Lung (tissue), 12 donors: ENCODE data around the gene GOLGA6C. TPM values are rescaled to one million over a fixed set of nuclear protein-coding genes. Genes with fewer than 3 reads are reported as not detected.

Experiments
- ATAC-seq: fragments of 200-7000 bp; cut with Tn5 transposase; one replicate; pipeline ENCODE4 v1.9.1; 2020; ENCODE audit warnings: moderate number of reproducible peaks; ENCODE audit not compliant: insufficient read depth, low FRiP score
- DNase-seq, 3 donors: peaks; one replicate each; pipeline ENCODE4 v3.0.0-alpha.2; 2013 to 2017
- H3K27ac ChIP-seq, 2 donors: one replicate each; pipeline ENCODE4 v1.5.1; 2013; ENCODE audit warnings: mild to moderate bottlenecking in 2 of 2, moderate library complexity in 2 of 2, control low read depth in 1 of 2, inconsistent platforms in 1 of 2, low read depth in 1 of 2, low read length in 1 of 2
- H3K27me3 ChIP-seq, 3 donors: one replicate each; pipeline ENCODE4 v1.5.1; 2013; ENCODE audit warnings: low read length in 2 of 3; ENCODE audit not compliant: control insufficient read depth in 3 of 3, insufficient read depth in 3 of 3
- H3K36me3 ChIP-seq, 4 donors: one replicate each; pipeline ENCODE4 v1.5.1; 2013; ENCODE audit warnings: low read length in 4 of 4, mild to moderate bottlenecking in 1 of 4, moderate library complexity in 1 of 4; ENCODE audit not compliant: control insufficient read depth in 4 of 4, insufficient read depth in 4 of 4
- H3K4me1 ChIP-seq, 5 donors: one replicate each; pipeline ENCODE4 v1.5.1; 2013; ENCODE audit warnings: low read length in 5 of 5, mild to moderate bottlenecking in 2 of 5, moderate library complexity in 1 of 5; ENCODE audit not compliant: control insufficient read depth in 5 of 5, insufficient read depth in 5 of 5
- H3K4me3 ChIP-seq: one replicate; pipeline ENCODE4 v1.5.1; 2013; ENCODE audit warnings: mild to moderate bottlenecking, control low read depth, moderate library complexity
- H3K9ac ChIP-seq, 2 donors: one replicate each; pipeline ENCODE4 v1.5.1; 2013; ENCODE audit warnings: low read length in 2 of 2, control low read depth in 1 of 2; ENCODE audit not compliant: insufficient read depth in 1 of 2
- H3K9me3 ChIP-seq, 4 donors: one replicate each; pipeline ENCODE4 v1.5.1; 2013; ENCODE audit warnings: low read length in 3 of 4, mild to moderate bottlenecking in 1 of 4, moderate library complexity in 1 of 4; ENCODE audit not compliant: control insufficient read depth in 4 of 4, insufficient read depth in 3 of 4
- WGBS, 2 donors: extraction: QIAGEN DNeasy Blood & Tissue Kit; methylation state at CpG; one replicate each; pipeline ENCODE4 v1.1.7; 2013; 5-methylcytosine and 5-hydroxymethylcytosine counted together
- polyA plus RNA-seq, 2 donors: library from polyadenylated mRNA; stranded (reverse); fragments of 200-250 nt; gene quantifications; one replicate each; pipeline ENCODE4 v1.2.1, GENCODE V29; 2013
- total RNA-seq, 2 donors: library from RNA; depleted of rRNA in 1 of 2; stranded (reverse); fragments of >200 nt in 1 of 2; gene quantifications; one replicate each; pipeline ENCODE4 v1.2.1, GENCODE V29; 2014 to 2021
- TF ChIP-seq, protein P1 (sequence below): IDR thresholded peaks from 2 replicates; pipeline ENCODE4 v1.5.1; 2012; ENCODE audit warnings: mild to moderate bottlenecking; ENCODE audit errors: control extremely low read depth, extremely low read depth
- donor health status: control.
- donor health status: control.
- donor health status: Bipolar disorder and iron deficiency.
- donor health status: healthy.
- donor health status: DM: yes; HTN: yes; CAD: no.

The GOLGA6C gene
- total and polyA plus RNA-seq, 4 donors = 0.01 TPM; not detected in 3

DNA sequence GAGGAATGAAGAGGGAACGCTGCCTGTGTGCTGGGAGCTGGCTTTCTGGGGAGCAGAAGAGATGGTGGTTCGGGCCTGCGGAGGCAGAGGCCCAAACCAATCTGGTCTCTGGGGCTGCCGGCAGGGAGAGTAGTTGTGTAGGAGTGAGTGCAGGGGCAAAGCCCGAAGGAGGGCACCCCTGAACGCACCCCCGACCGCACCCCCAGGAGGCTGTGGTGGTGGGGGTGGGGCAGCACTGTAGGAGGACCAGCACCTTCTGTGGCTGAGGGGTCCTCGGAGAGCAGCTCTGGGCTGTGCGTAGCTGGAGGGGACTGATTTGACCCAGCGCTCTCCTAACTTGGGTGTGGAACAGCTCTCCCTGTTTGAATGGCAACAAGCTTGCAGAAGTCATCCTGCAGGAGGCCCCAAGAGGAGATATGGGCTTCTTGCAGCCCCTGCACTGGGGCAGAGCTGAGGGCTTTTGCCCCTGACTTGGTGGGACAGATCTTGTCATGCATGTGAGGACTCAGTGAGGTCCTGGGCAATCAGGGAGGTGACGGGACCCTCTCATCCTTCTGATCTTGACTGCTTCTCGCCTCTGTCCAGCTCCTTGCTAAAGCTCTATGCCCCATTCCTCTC, 30.4 kb upstream of the GOLGA6C start:
- TF ChIP-seq, protein P1, sequence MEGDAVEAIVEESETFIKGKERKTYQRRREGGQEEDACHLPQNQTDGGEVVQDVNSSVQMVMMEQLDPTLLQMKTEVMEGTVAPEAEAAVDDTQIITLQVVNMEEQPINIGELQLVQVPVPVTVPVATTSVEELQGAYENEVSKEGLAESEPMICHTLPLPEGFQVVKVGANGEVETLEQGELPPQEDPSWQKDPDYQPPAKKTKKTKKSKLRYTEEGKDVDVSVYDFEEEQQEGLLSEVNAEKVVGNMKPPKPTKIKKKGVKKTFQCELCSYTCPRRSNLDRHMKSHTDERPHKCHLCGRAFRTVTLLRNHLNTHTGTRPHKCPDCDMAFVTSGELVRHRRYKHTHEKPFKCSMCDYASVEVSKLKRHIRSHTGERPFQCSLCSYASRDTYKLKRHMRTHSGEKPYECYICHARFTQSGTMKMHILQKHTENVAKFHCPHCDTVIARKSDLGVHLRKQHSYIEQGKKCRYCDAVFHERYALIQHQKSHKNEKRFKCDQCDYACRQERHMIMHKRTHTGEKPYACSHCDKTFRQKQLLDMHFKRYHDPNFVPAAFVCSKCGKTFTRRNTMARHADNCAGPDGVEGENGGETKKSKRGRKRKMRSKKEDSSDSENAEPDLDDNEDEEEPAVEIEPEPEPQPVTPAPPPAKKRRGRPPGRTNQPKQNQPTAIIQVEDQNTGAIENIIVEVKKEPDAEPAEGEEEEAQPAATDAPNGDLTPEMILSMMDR = no peak

DNA sequence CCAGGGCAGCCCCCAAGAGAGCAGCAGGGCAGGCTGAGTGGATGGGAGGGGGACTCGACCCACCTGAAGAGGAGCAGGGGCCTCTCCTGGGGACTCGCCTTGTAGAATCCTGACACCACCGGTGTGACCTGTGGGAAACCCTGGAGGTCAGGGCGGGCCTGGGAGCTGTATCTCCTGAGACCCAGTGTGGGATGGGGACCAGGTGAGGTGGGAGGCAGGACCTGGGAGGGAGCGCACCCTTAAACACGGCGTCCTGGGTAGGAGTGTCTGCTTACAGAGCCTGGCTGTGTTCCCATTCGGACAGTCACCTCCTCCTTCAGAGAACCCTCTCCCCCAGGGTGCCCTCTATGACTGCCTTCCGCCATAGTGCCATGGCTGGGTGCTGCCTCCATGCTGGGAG, 29.3 kb upstream of the GOLGA6C start:
- H3K9ac ChIP-seq = no peak overlapping the region
- TF ChIP-seq, protein P1 = no peak
- H3K4me3 ChIP-seq = no peak overlapping the region
- H3K4me1 ChIP-seq = peaks cover 0 to 6% (median 0%) of the 10 kb centered on the region in 5 donors
- no peak for ATAC-seq
- no peak for DNase-seq
- peaks cover 0 to 4% (median 0%) of the 10 kb centered on the region in 3 donors for H3K27me3 ChIP-seq
- no peak overlapping the region for H3K27ac ChIP-seq
- no peaks in the 10 kb centered on the region for H3K36me3 ChIP-seq
- 83 to 93% methylated on average over 9 of the region's 9 CpGs for WGBS, 2 donors
- H3K9me3 ChIP-seq = no peaks in the 10 kb centered on the region

More for the DNA sequence above, 30.4 kb upstream of the GOLGA6C start:
- peaks cover 0 to 6% (median 0%) of the 10 kb centered on the region in 5 donors for H3K4me1 ChIP-seq
- H3K27me3 ChIP-seq = peaks cover 0 to 4% (median 0%) of the 10 kb centered on the region in 3 donors
- H3K9me3 ChIP-seq = no peaks in the 10 kb centered on the region
- H3K36me3 ChIP-seq = no peaks in the 10 kb centered on the region
- no peak overlapping the region for H3K27ac ChIP-seq
- H3K9ac ChIP-seq = no peak overlapping the region
- no peak overlapping the region for H3K4me3 ChIP-seq
- no peak for ATAC-seq
- 90 to 91% methylated on average over 11 to 13 of the region's 13 CpGs for WGBS, 2 donors
- no peak for DNase-seq

DNA sequence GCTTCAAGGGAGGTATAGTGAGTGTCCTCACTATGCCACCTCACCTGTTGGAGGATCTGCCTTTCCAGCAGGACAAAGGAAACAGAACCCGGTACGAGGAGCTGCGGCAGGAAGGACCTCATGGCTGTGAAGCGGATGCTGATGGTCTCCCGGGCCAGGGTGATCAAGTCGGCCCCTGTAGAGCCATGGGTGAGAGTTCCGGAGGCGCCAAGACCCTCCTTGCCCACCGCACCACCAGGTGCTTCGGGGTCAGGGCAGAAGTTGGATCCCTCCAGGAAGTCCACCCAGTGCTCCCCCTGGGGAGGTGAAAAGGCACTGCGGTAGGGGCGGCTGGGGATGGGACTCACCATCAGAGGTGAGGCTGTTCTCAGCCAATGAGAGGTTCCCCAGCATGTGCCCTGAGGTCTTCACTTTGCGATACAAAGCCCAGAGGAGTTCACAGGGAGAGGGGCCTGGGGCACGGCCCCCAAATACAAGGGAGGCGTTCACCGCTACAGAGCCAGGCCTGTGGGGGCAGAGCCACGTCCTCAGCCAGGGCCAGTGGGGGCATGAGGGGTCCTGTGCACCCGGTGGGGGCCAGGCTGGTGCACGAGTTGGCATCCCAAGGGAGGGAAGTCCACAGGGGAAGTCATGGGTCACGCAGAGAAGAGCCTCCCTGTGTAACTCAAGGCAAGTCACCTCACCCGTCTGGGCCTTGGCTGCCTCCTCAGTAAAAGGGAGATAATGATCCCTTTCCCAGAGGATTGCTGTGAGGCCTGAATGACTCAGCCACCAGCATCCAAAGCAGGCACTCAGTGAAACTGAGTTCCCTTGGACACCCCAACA, 28.7 kb upstream of the GOLGA6C start:
- Histone ChIP-seq H3K27ac (no peak overlapping the region), H3K36me3 (no peaks in the 10 kb centered on the region), H3K4me1 (peaks cover 0 to 6% (median 0%) of the 10 kb centered on the region in 5 donors), H3K27me3 (peaks cover 0 to 4% (median 0%) of the 10 kb centered on the region in 3 donors), H3K9ac (no peak overlapping the region), H3K4me3 (no peak overlapping the region), H3K9me3 (no peaks in the 10 kb centered on the region)
- TF ChIP-seq, protein P1 = no peak
- DNase-seq = no peak
- no peak for ATAC-seq
- WGBS, 2 donors = 90 to 91% methylated on average over 21 of the region's 21 CpGs
